NCI-H82 treated with DMSO at 0.1 percent for 48 hours (cell line): ENCODE data around the gene TENM3.
"Not testable (repeated sequence)": the region's sequence is repeated elsewhere in the genome, so short reads cannot be mapped to it uniquely, and the experiment has no call there.

ENCODE experiments used
- DNase-seq: peaks from one replicate; lab custom pipeline; 2025; ENCODE audit not compliant: unreplicated experiment; lab: John Stamatoyannopoulos, UW

The TENM3 gene

GRCh38 chr4:182243204-182243603 lies at the start of gene TENM3:
Gene TENM3 (plus strand): TSS chr4:182243402. CDS start chr4:182324021, 80,619 bp downstream.
- not testable (repeated sequence) for DNase-seq

- DNase-seq: no peak
These were observed 48.9 kb upstream of the TENM3 start for GRCh38 chr4:182194091-182194824.

- DNase-seq: no peak
These were observed 45.6 kb upstream of the TENM3 start for GRCh38 chr4:182197611-182198010.

GRCh38 chr4:182201871-182202270 lies 41.3 kb upstream of the TENM3 start:
- no peak for DNase-seq

GRCh38 chr4:182202650-182203049 lies 40.6 kb upstream of the TENM3 start:
- no peak for DNase-seq

GRCh38 chr4:182203872-182204411 lies 39.3 kb upstream of the TENM3 start:
- DNase-seq: no peak

- no peak for DNase-seq
These were observed 37.9 kb upstream of the TENM3 start for GRCh38 chr4:182205306-182205705.

- no peak for DNase-seq
These were observed 36.9 kb upstream of the TENM3 start for GRCh38 chr4:182206266-182206665.

- DNase-seq: no peak
These were observed 36.3 kb upstream of the TENM3 start for GRCh38 chr4:182206916-182207315.

- DNase-seq: no peak
These were observed 35.3 kb upstream of the TENM3 start for GRCh38 chr4:182207830-182208396.

- no peak for DNase-seq
These were observed 34.6 kb upstream of the TENM3 start for GRCh38 chr4:182208526-182209050.

GRCh38 chr4:182212211-182212761 lies 30.9 kb upstream of the TENM3 start:
- DNase-seq: no peak

- DNase-seq: no peak
These were observed 30.2 kb upstream of the TENM3 start for GRCh38 chr4:182213004-182213403.

- DNase-seq: no peak
These were observed 28.1 kb upstream of the TENM3 start for GRCh38 chr4:182215148-182215547.

- DNase-seq: no peak
These were observed 27.2 kb upstream of the TENM3 start for GRCh38 chr4:182216005-182216404.

- DNase-seq: no peak
These were observed 23.7 kb upstream of the TENM3 start for GRCh38 chr4:182219411-182220056.

GRCh38 chr4:182221987-182222386 lies 21.2 kb upstream of the TENM3 start:
- DNase-seq: no peak

- DNase-seq: no peak
These were observed 20.4 kb upstream of the TENM3 start for GRCh38 chr4:182222766-182223165.

GRCh38 chr4:182223708-182224107 lies 19.5 kb upstream of the TENM3 start:
- DNase-seq: no peak

GRCh38 chr4:182224192-182224850 lies 18.9 kb upstream of the TENM3 start:
- no peak for DNase-seq

- no peak for DNase-seq
These were observed 17.8 kb upstream of the TENM3 start for GRCh38 chr4:182225257-182225852.
